COLO668 (cell line): ENCODE measurements around the gene REEP5.
A peak's percentile ranks its signal among the peaks of the same experiment; 100 is the strongest.
"Not testable (repeated sequence)": the region's sequence is repeated elsewhere in the genome, so short reads cannot be mapped to it uniquely, and the experiment has no call there.

ENCODE experiments used
- DNase-seq: peaks from one replicate; lab custom pipeline; 2025; ENCODE audit not compliant: unreplicated experiment; lab: John Stamatoyannopoulos, UW

The REEP5 gene

DNA sequence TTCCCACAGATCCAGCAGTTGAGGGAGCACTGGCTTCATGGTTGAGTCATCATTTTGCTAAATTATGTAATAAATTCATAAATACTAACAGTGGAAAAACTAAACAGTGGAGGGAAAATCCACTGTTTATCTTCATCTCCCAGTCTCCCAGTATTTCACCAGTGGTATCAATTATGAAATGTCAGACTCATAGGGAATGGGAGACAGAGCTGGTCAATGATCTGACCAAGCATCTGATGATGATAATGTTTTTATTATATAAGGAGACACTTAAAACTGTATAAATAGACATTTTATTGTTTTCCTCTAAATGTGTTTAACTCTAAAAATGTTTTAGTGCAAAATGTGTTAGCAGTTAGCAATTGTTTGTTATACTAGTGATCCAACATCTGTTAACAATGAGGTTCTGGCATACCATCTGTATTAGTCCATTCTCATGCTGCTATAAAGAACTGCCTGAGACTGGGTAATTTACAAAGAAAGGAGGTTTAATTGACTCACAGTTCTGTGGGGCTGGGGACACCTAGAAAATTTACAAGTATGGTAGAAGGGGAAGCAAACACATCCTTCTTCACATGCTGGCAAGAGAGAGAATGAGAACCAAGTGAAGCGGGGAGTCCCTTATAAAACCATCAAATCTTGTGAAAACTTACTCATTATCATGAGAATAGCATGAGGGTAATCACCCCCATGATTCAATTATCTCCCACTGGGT is 11.8 kb upstream of the REEP5 start:
- DNase-seq: no peak

GRCh38 chr5:112933105-112933504 is 11.1 kb upstream of the REEP5 start:
- DNase-seq: no peak

GRCh38 chr5:112931473-112931872 is 9.4 kb upstream of the REEP5 start:
- DNase-seq: no peak

GRCh38 chr5:112930082-112930344 is 8.0 kb upstream of the REEP5 start:
- no peak for DNase-seq

DNA sequence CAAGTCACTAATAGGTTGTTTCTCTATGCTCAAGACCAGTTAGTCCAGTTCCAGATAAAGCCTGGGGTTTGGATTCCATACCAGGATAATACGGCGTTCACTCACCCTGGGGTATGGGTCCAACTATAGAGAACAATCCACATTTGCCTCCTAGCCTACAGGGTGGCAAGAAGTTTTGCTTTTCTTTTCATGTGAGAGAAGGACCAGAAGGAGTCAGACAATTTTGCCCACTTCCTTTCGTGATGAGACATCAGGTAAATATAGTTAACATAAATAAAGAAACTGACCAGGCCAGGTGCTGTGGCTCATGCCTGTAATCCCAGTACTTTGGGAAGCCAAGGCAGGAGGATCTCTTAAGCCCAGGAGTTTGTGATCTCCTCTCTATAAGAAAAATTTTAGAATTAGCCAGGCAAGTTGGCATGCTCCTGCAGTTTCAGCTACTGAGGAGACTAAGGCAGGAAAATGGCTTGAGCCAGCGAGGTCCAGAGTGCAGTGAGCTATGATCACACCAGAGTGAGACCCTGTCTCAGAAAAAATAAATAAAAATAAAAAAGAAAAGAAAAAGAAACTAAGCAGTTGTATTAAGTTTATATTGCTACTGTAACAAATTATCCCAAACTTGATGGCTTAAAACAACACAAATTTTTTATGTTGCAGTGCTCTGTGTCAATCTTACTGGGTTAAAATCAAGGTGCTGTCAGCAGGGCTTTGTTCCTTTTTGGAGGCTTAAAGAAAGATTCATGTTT is 7.5 kb upstream of the REEP5 start:
- DNase-seq: no peak

DNA sequence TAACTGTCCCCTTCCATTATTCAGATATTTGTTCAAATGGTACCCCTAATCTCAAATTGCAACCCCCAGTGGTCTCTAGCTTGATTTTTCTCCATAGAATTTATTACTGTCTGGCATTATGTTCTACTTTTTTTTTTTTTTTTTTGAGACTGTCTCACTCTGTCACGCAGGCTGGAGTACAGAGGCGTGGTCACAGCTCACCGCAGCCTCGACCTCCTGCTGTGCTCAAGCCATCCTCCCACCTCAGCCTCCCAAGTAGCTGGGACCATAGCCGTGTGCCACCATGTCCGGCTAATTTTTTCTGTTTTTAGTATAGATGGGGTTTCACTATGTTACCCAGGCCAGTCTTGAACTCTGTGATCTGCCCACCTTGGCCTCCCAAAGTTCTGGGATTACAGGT is 2.0 kb upstream of the REEP5 start:
- DNase-seq: no peak

DNA sequence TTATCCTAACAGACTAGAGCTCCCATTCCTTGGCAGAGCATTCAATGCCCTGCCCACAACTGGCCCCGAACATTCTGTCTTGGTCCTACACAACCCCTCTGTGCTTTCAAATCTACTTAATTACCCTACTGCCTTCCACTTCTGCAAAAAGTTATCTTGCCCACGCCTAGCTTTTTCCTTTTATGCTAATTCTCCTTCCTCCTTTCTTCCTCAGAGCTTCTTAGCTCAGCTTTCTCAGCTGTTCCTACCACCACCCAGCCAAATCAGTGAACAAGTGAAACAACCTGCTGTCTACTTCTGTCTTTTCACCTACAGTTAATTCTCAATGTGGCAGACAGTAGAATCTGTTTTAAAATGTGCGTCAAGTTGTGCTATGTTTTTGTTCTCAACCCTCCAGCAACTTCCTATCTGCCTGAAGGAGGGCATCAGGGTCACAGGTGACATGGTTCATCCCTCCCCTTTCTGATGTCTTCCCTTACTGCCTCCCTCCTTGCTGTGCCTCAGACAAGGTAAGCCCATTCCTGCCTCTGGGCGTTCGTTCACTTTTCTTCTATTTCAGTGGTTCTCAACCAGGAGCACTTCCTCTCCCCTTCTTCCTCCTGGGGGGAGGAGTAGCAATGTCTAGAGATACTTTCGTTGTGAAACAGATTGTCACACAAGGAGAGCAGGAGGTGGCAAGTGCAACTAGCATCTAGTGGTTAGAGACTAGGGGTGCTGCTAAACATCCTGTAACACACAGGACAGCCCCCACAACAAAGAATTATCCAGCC is 1.3 kb upstream of the REEP5 start:
- DNase-seq: no peak

GRCh38 chr5:112921026-112921832 is 798 bp downstream of the REEP5 start:
- DNase-seq: peak; percentile 62

DNA sequence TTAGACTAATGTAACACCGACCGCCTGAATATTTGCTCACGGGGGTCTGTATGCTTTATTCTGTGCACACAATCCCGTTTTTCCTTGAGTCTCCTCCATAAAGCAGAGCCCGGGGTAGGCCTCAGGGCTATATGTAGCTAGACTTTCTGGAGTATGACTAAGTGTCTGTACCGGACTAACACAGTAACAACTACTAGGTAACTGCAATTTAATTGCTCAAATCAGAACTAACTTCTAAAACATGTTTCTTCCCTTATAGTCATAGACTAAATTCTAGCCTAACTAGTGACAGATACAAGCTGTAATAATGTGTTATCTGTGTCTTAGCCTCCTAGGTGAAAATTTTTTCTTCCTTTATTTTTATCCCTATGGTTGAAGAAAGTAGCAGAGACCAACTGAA is 2.1 kb downstream of the REEP5 start:
- DNase-seq: no peak

DNA sequence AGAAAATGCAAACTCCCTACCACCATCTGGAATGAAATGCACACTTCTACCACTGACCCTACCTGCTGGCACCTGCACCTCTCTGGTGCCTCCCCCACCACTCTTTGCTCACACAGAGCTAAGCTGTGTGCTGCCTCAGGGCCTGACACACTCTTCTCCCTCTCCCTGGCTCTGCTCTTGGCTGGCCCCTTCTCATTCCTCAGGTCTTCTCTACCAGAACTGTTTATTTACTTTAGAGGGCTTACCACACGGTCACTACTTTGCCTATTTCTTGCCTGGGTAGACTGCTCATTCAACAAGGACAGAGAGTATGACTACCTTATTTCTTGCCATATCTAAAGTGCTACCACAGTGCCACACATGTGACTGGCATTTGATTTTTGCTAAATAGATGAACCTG is 3.3 kb downstream of the REEP5 start:
- no peak for DNase-seq

DNA sequence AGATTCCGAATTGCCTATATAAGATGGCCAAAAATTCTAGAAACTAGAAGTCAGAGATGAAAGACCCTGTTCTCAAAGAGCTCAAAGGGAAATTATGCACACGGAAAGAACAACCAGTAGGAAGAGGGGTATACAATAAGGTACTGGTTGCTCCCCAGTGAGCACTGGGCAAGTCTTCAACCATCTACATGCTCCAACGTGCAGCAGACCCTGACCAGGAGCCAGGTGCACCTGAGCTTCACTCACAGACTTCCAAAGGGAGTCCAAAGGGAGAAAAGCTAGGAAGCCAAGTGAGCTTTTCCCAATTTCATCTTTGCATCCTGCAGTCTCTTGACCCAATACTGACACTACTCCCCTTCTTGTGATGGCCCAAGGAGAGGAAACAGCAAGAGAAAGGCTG is 3.9 kb downstream of the REEP5 start:
- no peak for DNase-seq

GRCh38 chr5:112917453-112917995 is 4.5 kb downstream of the REEP5 start:
- peak; percentile 0 for DNase-seq

DNA sequence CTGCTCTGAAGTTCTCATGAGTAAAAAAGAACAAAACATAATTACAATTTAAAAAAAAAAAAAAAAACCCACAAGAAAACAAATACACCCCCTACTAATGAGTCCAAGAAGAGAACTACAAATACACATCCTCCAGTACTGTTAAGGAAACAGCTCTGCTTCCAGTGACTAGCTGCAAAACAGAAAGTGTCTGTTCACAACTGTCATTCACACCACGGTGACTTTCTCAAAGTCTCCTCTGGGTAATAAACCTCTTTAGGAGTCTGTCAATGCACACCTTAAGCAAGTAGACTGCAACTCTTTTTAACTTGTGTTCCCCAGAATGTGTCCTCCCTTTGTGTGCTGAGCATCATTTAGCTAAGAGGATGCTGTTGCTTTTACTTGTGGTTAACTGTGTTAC is 6.2 kb downstream of the REEP5 start:
- no peak for DNase-seq

- no peak for DNase-seq
These were observed 7.4 kb downstream of the REEP5 start for GRCh38 chr5:112914584-112914983.

DNA sequence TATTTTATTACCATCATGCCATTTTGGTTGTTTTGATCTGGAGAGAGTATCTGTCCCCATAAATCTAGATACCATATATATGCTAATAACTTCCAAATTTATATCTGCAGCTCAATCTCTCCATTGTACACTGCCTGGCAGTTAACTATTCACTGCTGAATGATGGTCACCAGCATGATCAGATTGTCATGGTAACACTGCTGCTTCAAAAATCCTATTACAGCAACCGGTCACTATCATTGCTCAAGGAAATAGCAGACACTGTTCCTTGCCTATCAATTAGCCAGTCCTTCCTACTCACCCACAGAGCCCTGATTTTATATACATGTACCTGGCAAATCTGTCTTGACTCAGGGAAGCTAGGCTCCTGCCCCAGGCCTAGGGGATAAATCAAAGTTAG is 11.5 kb downstream of the REEP5 start:
- no peak for DNase-seq

- no peak for DNase-seq
These were observed 13.2 kb downstream of the REEP5 start for GRCh38 chr5:112908854-112909253.

DNA sequence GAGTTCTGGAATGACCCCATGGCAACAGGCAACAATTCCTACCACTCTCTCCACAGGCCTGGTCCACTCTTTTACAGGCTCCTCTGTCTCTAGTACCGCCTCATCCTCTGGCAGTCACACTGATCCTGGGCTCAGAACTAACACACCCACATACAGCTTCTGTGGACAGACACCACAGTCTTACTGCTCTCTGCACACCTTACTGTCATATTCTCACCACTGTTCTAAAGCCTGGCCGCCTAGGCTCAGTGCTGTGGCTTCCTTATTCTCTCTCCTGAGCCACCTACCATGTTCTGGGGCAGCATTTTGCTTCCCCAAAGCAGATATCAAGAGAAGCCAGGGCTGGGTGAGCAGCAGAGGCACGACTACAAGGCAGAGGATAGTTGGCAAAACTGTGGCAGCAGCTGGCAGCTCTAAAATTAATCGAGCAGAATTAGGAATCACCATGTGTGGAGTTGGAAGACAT is 14.8 kb downstream of the REEP5 start:
- no peak for DNase-seq

- DNase-seq: no peak
These were observed 15.4 kb downstream of the REEP5 start for GRCh38 chr5:112906637-112907036.

DNA sequence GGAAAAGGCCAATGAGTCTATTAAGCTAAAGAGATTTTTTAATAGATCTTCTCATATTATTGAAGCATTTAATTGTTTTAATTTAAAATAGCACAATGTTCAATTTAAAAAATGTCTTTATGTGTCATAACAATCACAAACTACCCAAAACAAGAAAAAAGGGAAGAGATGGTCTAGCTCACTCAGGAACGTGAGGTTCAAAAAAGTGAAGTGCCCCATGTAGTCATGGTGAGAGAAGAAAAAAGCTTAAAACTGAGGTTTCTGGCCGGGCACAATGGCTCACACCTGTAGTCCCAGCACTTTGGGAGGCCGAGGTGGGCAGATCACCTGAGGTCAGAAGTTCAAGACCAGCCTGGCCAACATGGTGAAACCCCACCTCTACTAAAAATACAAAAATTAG is 17.0 kb downstream of the REEP5 start:
- DNase-seq: not testable (repeated sequence)

GRCh38 chr5:112902561-112902960 is 19.5 kb downstream of the REEP5 start:
- DNase-seq: no peak

DNA sequence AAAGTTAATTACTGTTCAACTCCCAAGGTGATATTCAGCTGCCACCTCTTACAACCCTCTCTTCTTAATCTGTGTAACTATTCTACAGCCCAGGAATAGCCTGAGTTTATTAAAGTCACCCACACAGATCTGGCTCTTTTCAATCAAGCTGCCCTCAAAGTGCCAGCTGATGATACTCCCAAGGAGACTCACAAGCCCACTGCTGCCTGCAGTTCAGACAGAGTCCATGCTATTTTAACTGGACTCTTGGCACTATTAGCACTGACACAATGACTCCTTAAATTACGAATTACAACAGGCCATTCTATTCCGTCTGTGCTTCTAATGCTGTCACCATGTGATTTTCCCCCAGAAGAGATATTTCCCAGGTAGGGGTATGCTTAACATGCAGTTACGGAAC is 26.3 kb downstream of the REEP5 start:
- no peak for DNase-seq
